CD4-positive, alpha-beta T cell (primary cell): ENCODE measurements around the gene PSMD2. TPM values are rescaled to one million over a fixed set of nuclear protein-coding genes. Genes with fewer than 3 reads are reported as not detected.
A peak's percentile ranks its signal among the peaks of the same experiment; 100 is the strongest.

Experiments
- ATAC-seq: fragments of 200-7000 bp; cut with Tn5 transposase; one replicate; pipeline ENCODE4 v1.10.0; 2022; ENCODE audit warnings: mild to moderate bottlenecking; ENCODE audit not compliant: poor library complexity
- CTCF ChIA-PET: fragments of 350-600 bp; sonication (Branson Sonifier 250); formaldehyde crosslinking; loops from one replicate; lab custom pipeline; 2021; ENCODE audit warnings: antibody characterized with exemption, inconsistent platforms; lab: Charles Lee
- POLR2A ChIA-PET: fragments of 350-600 bp; sonication (Branson Sonifier 250); formaldehyde crosslinking; loops from one replicate; lab custom pipeline; 2021; ENCODE audit warnings: antibody characterized with exemption, inconsistent platforms; lab: Charles Lee
- DNase-seq, 14 experiments: peaks; one replicate each; pipeline ENCODE4 v3.0.0-alpha.2; 2013 to 2020; ENCODE audit warnings: mixed read lengths in 2 of 14
- H3K27ac ChIP-seq, 2 donors: one replicate each; pipeline versions ENCODE4 v1.5.1 to v1.7.0; 2013; ENCODE audit warnings: low read length in 2 of 2, low read depth in 1 of 2, mild to moderate bottlenecking in 1 of 2
- H3K27me3 ChIP-seq, 2 experiments: 1 replicate in 1 of 2; 2 replicates in 1 of 2; pipeline versions ENCODE4 v1.6.1 to v1.7.0; 2013; ENCODE audit warnings: low read length in 2 of 2, control low read depth in 1 of 2, mild to moderate bottlenecking in 1 of 2, moderate library complexity in 1 of 2; ENCODE audit not compliant: insufficient read depth in 2 of 2, control insufficient read depth in 1 of 2
- H3K36me3 ChIP-seq: one replicate; pipeline ENCODE4 v1.6.1; 2013; ENCODE audit warnings: low read length, control low read depth; ENCODE audit not compliant: insufficient read depth
- H3K4me1 ChIP-seq: one replicate; pipeline ENCODE4 v1.6.1; 2013; ENCODE audit warnings: low read length, control low read depth; ENCODE audit not compliant: insufficient read depth
- H3K4me3 ChIP-seq: one replicate; pipeline ENCODE4 v1.5.1; 2013; ENCODE audit warnings: mild to moderate bottlenecking, low read length, moderate library complexity
- H3K9me3 ChIP-seq, 2 experiments: 1 replicate in 1 of 2; 2 replicates in 1 of 2; pipeline versions ENCODE4 v1.6.1 to v1.7.0; 2013; ENCODE audit warnings: low read length in 2 of 2, mild to moderate bottlenecking in 2 of 2, control low read depth in 1 of 2, moderate library complexity in 1 of 2; ENCODE audit not compliant: control insufficient read depth in 1 of 2, insufficient read depth in 1 of 2
- H3K27ac Mint-ChIP-seq: one replicate; pipeline ENCODE4 v1.8.0; 2020; ENCODE audit warnings: mixed read lengths
- H3K27me3 Mint-ChIP-seq: one replicate; pipeline ENCODE4 v1.8.0; 2021; ENCODE audit warnings: mixed read lengths
- H3K36me3 Mint-ChIP-seq: one replicate; pipeline ENCODE4 v1.8.0; 2021; ENCODE audit warnings: low read depth, mixed read lengths
- H3K4me1 Mint-ChIP-seq: one replicate; pipeline ENCODE4 v1.8.0; 2021; ENCODE audit warnings: low read depth, mixed read lengths
- H3K4me3 Mint-ChIP-seq: one replicate; pipeline ENCODE4 v1.8.0; 2020; ENCODE audit warnings: mild to moderate bottlenecking, mixed read lengths
- H3K9me3 Mint-ChIP-seq: one replicate; pipeline ENCODE4 v1.8.0; 2020; ENCODE audit warnings: mixed read lengths
- CTCF ChIP-seq: fragments of 200-600 bp; IDR thresholded peaks from one replicate; pipeline ENCODE4 v1.8.0; 2022; ENCODE audit warnings: antibody characterized with exemption, mild to moderate bottlenecking
- intact Hi-C, 2 experiments: fragments of 100-400 bp; cut with DNase I in 1 of 2; cut with micrococcal nuclease in 1 of 2; formaldehyde crosslinking; loops; one replicate each; pipeline versions ENCODE4 v1.15.1 to v1.9.0; 2023 to 2025; cut with DNase I, micrococcal nuclease
- total RNA-seq, 174 experiments: library from RNA in 2 of 174; stranded (reverse) in 2 of 174; gene quantifications; one replicate each; pipeline ENCODE4 v1.2.3 and lab custom pipeline; 2021 to 2026

PSMD2 gene
- total RNA-seq, 2 experiments from 2014 or later: 159 TPM

GRCh38 chr3:184307915-184308314 lies 8.9 kb downstream of the PSMD2 start:
- no peaks in the 10 kb centered on the region for H3K4me1 ChIP-seq
- ATAC-seq (no peak), DNase-seq (no peak)
- no peak overlapping the region for H3K27ac ChIP-seq
- intact Hi-C loops: no loop called here
- no peaks in the 10 kb centered on the region for H3K9me3 Mint-ChIP-seq
- no peak overlapping the region for H3K4me3 Mint-ChIP-seq
- ChIA-PET POLR2A (no interaction called here), CTCF (no interaction called here)
- no peaks in the 10 kb centered on the region for H3K27me3 Mint-ChIP-seq
- no peaks in the 10 kb centered on the region for H3K27me3 ChIP-seq
- no peaks in the 10 kb centered on the region for H3K4me1 Mint-ChIP-seq
- no peaks in the 10 kb centered on the region for H3K9me3 ChIP-seq
- H3K27ac Mint-ChIP-seq: no peak overlapping the region
- peaks cover 59% of the 10 kb centered on the region for H3K36me3 ChIP-seq
- no peak overlapping the region for H3K4me3 ChIP-seq
- TF ChIP-seq CTCF: no peak
- H3K36me3 Mint-ChIP-seq: peaks cover 67% of the 10 kb centered on the region

DNA sequence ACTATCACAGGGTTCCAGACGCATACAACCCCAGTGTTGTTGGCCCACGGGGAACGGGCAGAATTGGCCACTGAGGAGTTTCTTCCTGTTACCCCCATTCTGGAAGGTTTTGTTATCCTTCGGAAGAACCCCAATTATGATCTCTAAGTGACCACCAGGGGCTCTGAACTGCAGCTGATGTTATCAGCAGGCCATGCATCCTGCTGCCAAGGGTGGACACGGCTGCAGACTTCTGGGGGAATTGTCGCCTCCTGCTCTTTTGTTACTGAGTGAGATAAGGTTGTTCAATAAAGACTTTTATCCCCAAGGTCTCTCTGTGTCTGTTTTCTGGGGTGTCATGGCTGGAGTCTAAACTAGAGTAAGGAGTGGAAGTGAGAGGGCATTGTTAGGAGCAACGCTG lies 9.7 kb downstream of the PSMD2 start:
- ATAC-seq (no peak), DNase-seq (no peak)
- H3K27me3 Mint-ChIP-seq: no peaks in the 10 kb centered on the region
- H3K36me3 Mint-ChIP-seq: peaks cover 58% of the 10 kb centered on the region
- no peaks in the 10 kb centered on the region for H3K9me3 Mint-ChIP-seq
- intact Hi-C loops: no loop called here
- TF ChIP-seq CTCF: no peak
- Histone ChIP-seq H3K36me3 (peaks cover 50% of the 10 kb centered on the region), H3K27me3 (no peaks in the 10 kb centered on the region), H3K9me3 (no peaks in the 10 kb centered on the region), H3K4me3 (no peak overlapping the region), H3K27ac (no peak overlapping the region), H3K4me1 (peaks cover under 1% of the 10 kb centered on the region)
- POLR2A ChIA-PET: no interaction called here
- H3K27ac Mint-ChIP-seq: no peak overlapping the region
- no peaks in the 10 kb centered on the region for H3K4me1 Mint-ChIP-seq
- CTCF ChIA-PET: no interaction called here
- no peak overlapping the region for H3K4me3 Mint-ChIP-seq

DNA sequence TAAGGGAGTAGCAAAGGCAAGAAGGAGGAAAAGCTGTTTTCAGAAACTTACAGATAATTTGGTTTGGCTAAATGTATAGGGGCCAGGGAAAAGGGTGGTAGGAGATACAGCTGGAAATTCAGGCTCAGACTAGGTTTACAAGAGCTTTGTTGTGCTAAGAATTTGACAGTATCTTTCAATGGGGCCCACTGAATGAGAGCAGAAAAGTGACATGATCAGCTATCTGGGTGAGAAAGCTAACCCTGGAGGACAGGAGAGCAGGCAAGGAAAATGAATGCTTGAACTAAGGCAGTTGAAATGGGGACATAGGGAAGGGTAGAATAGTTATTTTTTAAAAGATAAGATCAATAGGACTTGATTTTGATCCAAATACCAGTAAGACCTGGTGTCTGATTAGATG lies 12.6 kb downstream of the PSMD2 start:
- peak overlapping the region; percentile 67 for H3K27ac Mint-ChIP-seq

More for the DNA sequence above, 12.6 kb downstream of the PSMD2 start:
- Histone ChIP-seq H3K27me3 (no peaks in the 10 kb centered on the region), H3K27ac (no peak overlapping the region), H3K4me1 (peaks cover 22% of the 10 kb centered on the region), H3K9me3 (no peaks in the 10 kb centered on the region), H3K4me3 (no peak overlapping the region), H3K36me3 (peaks cover 26% of the 10 kb centered on the region)
- intact Hi-C loops: no loop called here
- CTCF ChIA-PET: no interaction called here
- peaks cover 8% of the 10 kb centered on the region for H3K4me1 Mint-ChIP-seq
- TF ChIP-seq CTCF: no peak
- no peaks in the 10 kb centered on the region for H3K27me3 Mint-ChIP-seq
- H3K4me3 Mint-ChIP-seq: peak overlapping the region; percentile 16
- no peaks in the 10 kb centered on the region for H3K9me3 Mint-ChIP-seq
- POLR2A ChIA-PET: no interaction called here
- peaks cover 39% of the 10 kb centered on the region for H3K36me3 Mint-ChIP-seq
- ATAC-seq (no peak), DNase-seq (no peak)
